Endodermal cell (in vitro differentiated cells): Measurements from ENCODE around the gene HACD2. TPM values are rescaled to one million over a fixed set of nuclear protein-coding genes. Genes with fewer than 3 reads are reported as not detected.

Source experiments
- DNase-seq: peaks from one replicate; pipeline ENCODE4 v3.0.0-alpha.2; 2017
- H3K27ac ChIP-seq: 2 replicates; pipeline ENCODE4 v1.5.1; 2013; ENCODE audit warnings: mild to moderate bottlenecking, low read depth, low read length, moderate library complexity
- H3K27me3 ChIP-seq: 2 replicates; pipeline ENCODE4 v1.6.1; 2013; ENCODE audit warnings: mild to moderate bottlenecking, low read length, moderate library complexity; ENCODE audit not compliant: insufficient read depth, control insufficient read depth, poor library complexity, severe bottlenecking
- H3K36me3 ChIP-seq: 2 replicates; pipeline ENCODE4 v1.7.0; 2013; ENCODE audit warnings: mild to moderate bottlenecking, low read length, moderate library complexity; ENCODE audit not compliant: control insufficient read depth, insufficient read depth
- H3K4me1 ChIP-seq: one replicate; pipeline ENCODE4 v1.7.0; 2013; ENCODE audit warnings: low read length; ENCODE audit not compliant: control insufficient read depth, insufficient read depth
- H3K4me3 ChIP-seq: 2 replicates; pipeline ENCODE4 v1.5.1; 2013; ENCODE audit warnings: mild to moderate bottlenecking, low read length, moderate library complexity
- H3K9ac ChIP-seq: 2 replicates; pipeline ENCODE4 v1.6.1; 2013; ENCODE audit warnings: mild to moderate bottlenecking, low read length, moderate library complexity; ENCODE audit not compliant: poor library complexity, severe bottlenecking; ENCODE audit errors: extremely low read depth
- H3K9me3 ChIP-seq: 2 replicates; pipeline ENCODE4 v1.6.1; 2013; ENCODE audit warnings: mild to moderate bottlenecking, low read length, moderate library complexity; ENCODE audit not compliant: control insufficient read depth
- H3K27ac Mint-ChIP-seq: 2 replicates; pipeline ENCODE4 v1.8.0; 2020; ENCODE audit warnings: mixed read lengths
- H3K27me3 Mint-ChIP-seq: 2 replicates; pipeline ENCODE4 v1.8.0; 2021; ENCODE audit warnings: mild to moderate bottlenecking, mixed read lengths; ENCODE audit not compliant: insufficient read depth
- H3K36me3 Mint-ChIP-seq: 2 replicates; pipeline ENCODE4 v1.8.0; 2020; ENCODE audit warnings: low read depth, mixed read lengths
- H3K4me1 Mint-ChIP-seq: 2 replicates; pipeline ENCODE4 v1.8.0; 2020; ENCODE audit warnings: mixed read lengths
- H3K4me3 Mint-ChIP-seq: 2 replicates; pipeline ENCODE4 v1.8.0; 2020; ENCODE audit warnings: mild to moderate bottlenecking, moderate library complexity, mixed read lengths
- H3K9me3 Mint-ChIP-seq: 2 replicates; pipeline ENCODE4 v1.8.0; 2020; ENCODE audit warnings: mild to moderate bottlenecking, mixed read lengths
- CTCF ChIP-seq: fragments of 200-600 bp; sonication (generic); conservative IDR thresholded peaks from 2 replicates; pipeline ENCODE4 v1.5.0; 2021; ENCODE audit warnings: antibody characterized with exemption, mild to moderate bottlenecking
- WGBS, 2 experiments: methylation state at CpG; one replicate each; pipeline versions ENCODE4 v1.1.5 to v1.1.7; 2013; ENCODE audit warnings: missing lambda C conversion rate in 2 of 2, mixed read lengths in 1 of 2; ENCODE audit not compliant: insufficient coverage in 1 of 2, insufficient read length in 1 of 2; 5-methylcytosine and 5-hydroxymethylcytosine counted together
- total RNA-seq, 2 donors: library from RNA; stranded (reverse); fragmentation: NEBNext Ultra II Directional in 1 of 2; extraction: Animal tissue kit (Norgen Biotek cat#: 25700) in 1 of 2; gene quantifications; 2 replicates in 1 of 2; 3 replicates in 1 of 2; pipeline ENCODE4 v1.2.1, GENCODE V29; 2021

HACD2 gene
- total RNA-seq, 2 donors from 2014 or later: 32.5 to 48.7 TPM

GRCh38 chr3:123543950-123544349, 40.9 kb downstream of the HACD2 start:
- peaks cover 30% of the 10 kb centered on the region for H3K36me3 ChIP-seq
- 70 to 92% methylated on average over 2 to 6 of the region's 6 CpGs for WGBS, 2 experiments
- H3K27ac Mint-ChIP-seq: no peak overlapping the region
- H3K9me3 Mint-ChIP-seq: no peaks in the 10 kb centered on the region
- H3K36me3 Mint-ChIP-seq: peaks cover 7% of the 10 kb centered on the region
- H3K4me1 ChIP-seq: no peaks in the 10 kb centered on the region
- no peaks in the 10 kb centered on the region for H3K4me1 Mint-ChIP-seq
- H3K9me3 ChIP-seq: no peaks in the 10 kb centered on the region
- H3K4me3 ChIP-seq: no peak overlapping the region
- no peak for DNase-seq
- H3K27me3 Mint-ChIP-seq: no peaks in the 10 kb centered on the region
- H3K27ac ChIP-seq: no peak overlapping the region
- no peak overlapping the region for H3K4me3 Mint-ChIP-seq
- H3K27me3 ChIP-seq: no peaks in the 10 kb centered on the region
- TF ChIP-seq CTCF: no peak
- H3K9ac ChIP-seq: no peak overlapping the region

- Mint-ChIP-seq H3K27me3 (no peaks in the 10 kb centered on the region), H3K4me1 (no peaks in the 10 kb centered on the region), H3K9me3 (no peaks in the 10 kb centered on the region), H3K27ac (peak overlapping the region; percentile 45), H3K4me3 (no peak overlapping the region), H3K36me3 (peaks cover 2% of the 10 kb centered on the region)
- Histone ChIP-seq H3K9ac (no peak overlapping the region), H3K36me3 (peaks cover 10% of the 10 kb centered on the region), H3K4me1 (no peaks in the 10 kb centered on the region), H3K9me3 (no peaks in the 10 kb centered on the region), H3K27me3 (no peaks in the 10 kb centered on the region), H3K4me3 (no peak overlapping the region), H3K27ac (no peak overlapping the region)
- no peak for DNase-seq
- no peak for TF ChIP-seq CTCF
- WGBS, 2 experiments: 90 to 100% methylated on average over 1 to 2 of the region's 2 CpGs
Measured at GRCh38 chr3:123540285-123540684, 44.6 kb downstream of the HACD2 start.

- Mint-ChIP-seq H3K27me3 (no peaks in the 10 kb centered on the region), H3K36me3 (peaks cover 2% of the 10 kb centered on the region), H3K27ac (no peak overlapping the region), H3K4me3 (no peak overlapping the region), H3K9me3 (no peaks in the 10 kb centered on the region), H3K4me1 (no peaks in the 10 kb centered on the region)
- peaks cover 5% of the 10 kb centered on the region for H3K36me3 ChIP-seq
- 88 to 94% methylated on average over 1 to 5 of the region's 5 CpGs for WGBS, 2 experiments
- no peak for TF ChIP-seq CTCF
- no peak overlapping the region for H3K27ac ChIP-seq
- no peak for DNase-seq
- H3K4me3 ChIP-seq: no peak overlapping the region
- no peaks in the 10 kb centered on the region for H3K9me3 ChIP-seq
- no peak overlapping the region for H3K9ac ChIP-seq
- H3K4me1 ChIP-seq: no peaks in the 10 kb centered on the region
- H3K27me3 ChIP-seq: no peaks in the 10 kb centered on the region
Measured at GRCh38 chr3:123536153-123536895, 48.5 kb downstream of the HACD2 start.
